Fibroblast of the aortic adventitia (primary cell): ENCODE data around the gene CD52. TPM values are rescaled to one million over a fixed set of nuclear protein-coding genes. Genes with fewer than 3 reads are reported as not detected.

ENCODE experiments used
- DNase-seq: peaks from one replicate; pipeline ENCODE4 v3.0.0-alpha.2; 2010; ENCODE audit warnings: low read depth
- H3K4me3 ChIP-seq: 2 replicates; pipeline ENCODE4 v1.5.1; 2011; ENCODE audit warnings: low read depth, mild to moderate bottlenecking, control low read depth, low read length, moderate library complexity
- CTCF ChIP-seq: IDR thresholded peaks from 2 replicates; pipeline ENCODE4 v1.5.1; 2011; ENCODE audit warnings: mild to moderate bottlenecking, low read length, control low read depth, inconsistent platforms; ENCODE audit not compliant: insufficient read depth
- total RNA-seq: library from RNA; depleted of rRNA; stranded (reverse); fragments of >200 nt; gene quantifications from 2 replicates; pipeline ENCODE4 v1.2.3, GENCODE V29; 2012; ENCODE audit warnings: low replicate concordance

The CD52 gene
- total RNA-seq, 1 donor = not detected

DNA sequence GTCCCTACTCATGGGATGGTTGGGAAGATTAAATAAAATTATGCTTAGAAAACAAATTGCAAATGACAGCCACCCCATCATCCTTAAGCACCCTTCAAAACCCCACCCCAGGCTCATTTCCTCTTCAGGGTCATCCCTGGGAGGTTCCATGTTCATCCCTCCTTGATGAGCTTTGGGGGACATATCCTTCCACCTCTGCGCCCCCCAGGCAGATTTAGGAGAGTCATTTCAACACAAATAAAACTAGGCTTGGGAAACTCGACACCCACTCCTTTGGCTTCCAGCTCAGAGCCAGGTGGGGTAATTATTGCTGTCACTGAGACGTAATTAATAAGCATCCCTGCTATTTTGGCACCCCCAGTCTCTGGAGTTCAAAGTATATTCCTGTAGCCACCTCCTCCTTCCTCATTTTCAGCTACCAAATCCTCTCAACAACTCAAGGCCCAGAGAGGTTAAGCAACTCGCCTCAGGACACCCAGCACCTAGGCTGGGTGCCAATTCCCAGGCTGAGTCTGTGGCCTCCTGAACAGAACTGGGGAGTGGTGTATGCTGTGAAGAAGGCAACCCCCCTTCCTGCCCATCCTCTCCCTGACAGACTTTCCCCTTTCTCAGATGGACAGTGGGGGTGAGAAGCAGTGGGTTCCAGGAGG, 35.6 kb downstream of the CD52 start:
- H3K4me3 ChIP-seq = no peak overlapping the region
- TF ChIP-seq CTCF = no peak
- DNase-seq = no peak

DNA sequence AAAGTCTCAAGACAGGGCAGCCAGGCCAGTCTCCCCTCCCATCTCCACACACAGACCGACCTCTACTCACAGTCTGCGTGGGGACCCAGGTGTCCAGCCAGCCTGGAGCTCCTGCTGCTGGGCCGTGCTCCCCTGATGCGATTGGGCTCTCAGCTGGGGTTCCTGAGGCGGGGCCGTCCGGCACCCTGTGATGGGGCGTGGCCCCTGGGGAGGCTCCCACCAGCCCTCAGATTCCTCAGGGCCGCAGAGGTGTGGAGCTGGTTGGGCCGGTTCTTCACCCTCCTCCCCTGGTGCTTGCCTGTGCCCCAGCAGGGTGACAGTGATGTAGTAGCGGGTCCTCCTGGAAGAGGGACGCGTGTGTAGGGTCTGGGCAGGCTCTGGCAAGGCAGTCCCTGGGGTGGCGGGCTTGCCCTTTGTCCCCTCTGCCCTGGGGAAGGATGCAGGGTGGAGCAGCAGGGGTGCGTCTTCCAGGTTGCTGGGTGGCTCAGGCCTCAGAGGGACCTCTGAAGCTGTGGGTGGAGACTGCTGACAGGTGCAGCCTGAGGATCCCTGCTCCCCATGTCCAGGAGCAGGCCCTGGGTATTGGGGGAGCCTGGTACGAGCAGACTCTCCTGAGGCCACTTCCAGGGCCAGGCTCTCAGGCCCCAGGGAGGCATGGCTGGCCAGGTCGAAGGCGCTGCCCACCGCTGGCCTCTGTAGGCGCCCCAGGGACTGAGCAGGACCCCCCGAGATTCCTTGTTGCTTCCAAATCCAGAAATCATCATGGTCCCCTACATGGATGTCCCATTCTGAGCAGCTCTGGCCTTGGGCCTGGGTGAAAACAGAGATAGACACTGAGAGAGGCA, 36.4 kb downstream of the CD52 start, which contains the start of gene CRYBG2:
Gene CRYBG2 (minus strand): TSS at position 155 of the 845 bp plus-strand sequence. CDS start 7,473 bp downstream, outside the sequence.
- TF ChIP-seq CTCF = no peak
- no peak for DNase-seq
- H3K4me3 ChIP-seq = no peak within 1 kb of the TSS

DNA sequence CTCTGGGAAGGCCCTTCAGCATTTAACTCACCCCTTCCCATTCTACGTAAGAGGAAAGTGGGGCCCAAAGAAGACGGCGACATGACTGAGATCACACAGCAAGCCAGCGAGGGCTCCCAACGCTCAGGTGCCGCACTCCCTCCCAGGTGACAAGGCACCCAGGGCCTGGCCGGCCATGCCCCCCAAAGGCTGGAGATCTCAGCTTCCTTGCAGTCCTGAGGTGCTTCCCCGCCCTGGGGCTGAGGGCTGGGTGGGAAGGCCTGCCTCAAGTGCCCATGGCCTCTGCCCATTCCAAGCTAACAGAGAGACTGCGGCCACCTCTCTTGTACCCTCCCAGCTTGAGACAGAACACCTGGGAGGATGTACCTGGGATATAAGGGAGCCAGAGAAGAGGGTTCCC, 37.2 kb downstream of the CD52 start:
- H3K4me3 ChIP-seq = no peak overlapping the region
- DNase-seq = no peak
- no peak for TF ChIP-seq CTCF

- no peak overlapping the region for H3K4me3 ChIP-seq
- no peak for TF ChIP-seq CTCF
- no peak for DNase-seq
These were observed 38.3 kb downstream of the CD52 start for GRCh38 chr1:26356106-26356505.

DNA sequence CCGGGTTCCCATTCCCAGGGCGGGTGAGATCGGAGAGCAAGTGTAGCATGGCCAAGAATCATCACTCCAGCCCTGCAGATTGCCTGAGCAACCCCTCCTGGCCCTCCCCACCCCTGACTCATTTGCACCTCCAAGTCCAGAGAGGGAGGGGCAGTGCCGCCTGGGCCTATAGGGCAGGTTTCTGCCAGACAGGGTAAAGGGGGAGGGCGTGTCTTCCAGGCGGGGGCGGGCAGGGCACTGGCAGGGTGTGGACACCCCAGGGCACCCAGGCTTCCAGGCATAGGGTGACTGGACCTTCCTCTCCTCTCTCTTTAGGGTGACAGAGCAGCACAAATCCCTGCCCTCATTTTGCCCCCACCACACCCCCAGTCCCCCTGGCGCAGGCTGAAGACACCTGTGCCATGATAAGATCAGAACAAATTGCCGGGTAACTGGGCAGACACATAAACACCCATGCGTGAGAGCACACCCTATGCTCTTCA, 39.4 kb downstream of the CD52 start:
- DNase-seq = no peak
- H3K4me3 ChIP-seq = no peak overlapping the region
- no peak for TF ChIP-seq CTCF

- no peak overlapping the region for H3K4me3 ChIP-seq
- DNase-seq = no peak
- TF ChIP-seq CTCF = no peak
These were observed 40.9 kb downstream of the CD52 start for GRCh38 chr1:26358411-26359384.
